ENCODE measurements around the gene PLPP2. TPM values are rescaled to one million over a fixed set of nuclear protein-coding genes. Genes with fewer than 3 reads are reported as not detected.

The PLPP2 gene
- polyA plus RNA-seq, 1 donor from 2014 or later: 2.1 TPM

DNA sequence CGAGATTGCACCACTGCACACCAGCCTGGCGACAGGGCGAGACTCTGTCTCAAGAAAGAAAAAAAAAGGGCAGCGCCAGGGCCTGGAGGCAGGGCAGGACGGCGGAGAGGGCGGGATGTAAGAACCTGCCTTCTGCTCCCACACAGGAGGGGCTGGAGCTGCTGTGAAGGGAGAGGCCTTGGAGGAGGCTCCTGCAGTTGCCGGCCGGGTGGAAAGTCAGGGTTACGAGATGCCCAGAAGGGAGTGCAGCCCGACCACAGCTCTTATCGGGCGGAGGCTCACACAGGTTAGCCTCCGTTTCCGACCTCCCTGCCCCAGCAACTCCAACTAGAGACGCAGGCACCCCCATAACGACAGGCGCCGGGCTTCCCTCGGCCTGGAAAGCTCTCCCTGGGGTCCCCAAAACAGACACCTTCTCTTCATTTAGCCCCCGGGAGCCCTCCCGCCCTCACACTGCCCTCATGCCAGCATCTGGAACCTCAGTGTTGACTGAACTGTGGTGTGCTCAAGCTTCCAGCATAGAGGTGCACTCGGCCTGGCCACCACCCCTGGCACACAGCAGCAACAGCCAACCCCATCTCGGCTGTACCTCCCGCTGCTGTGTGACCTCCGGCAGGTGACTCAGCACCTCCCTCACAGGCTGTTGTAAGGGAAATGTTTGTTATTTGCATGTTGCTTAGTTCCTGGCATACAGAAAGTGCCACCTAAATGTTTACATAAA is 1.4 kb downstream of the PLPP2 start:
- Histone ChIP-seq H3K79me2 (replicated peaks; ENCODE audit: insufficient read depth, low read length) (no peaks in the 10 kb centered on the region), H2AFZ (ENCODE audit: low read depth, low read length) (no peak overlapping the region), H3K36me3 (ENCODE audit: insufficient read depth, low read length) (no peaks in the 10 kb centered on the region), H3K9ac (ENCODE audit: low read length) (no peak overlapping the region), H3K9me2 (ENCODE audit: insufficient read depth, low read length) (no peaks in the 10 kb centered on the region), H3K4me3 (ENCODE audit: low read length) (no peak overlapping the region), H3F3A (ENCODE audit: insufficient read depth, low read length, poor library complexity, severe bottlenecking) (no peaks in the 10 kb centered on the region), H3K27ac (ENCODE audit: low read length) (no peak overlapping the region), H3K4me2 (ENCODE audit: low read length) (no peak overlapping the region), H3K9me3 (ENCODE audit: low read length) (no peaks in the 10 kb centered on the region), H3K27me3 (ENCODE audit: insufficient read depth, low read depth, low read length) (peaks cover 52% of the 10 kb centered on the region), H4K20me1 (ENCODE audit: insufficient read depth) (no peaks in the 10 kb centered on the region)
- TF ChIP-seq SMC3 (conservative IDR thresholded peaks at IDR 0.05; ENCODE audit: poor library complexity) (no peak), RAD21 (conservative IDR thresholded peaks at IDR 0.05) (no peak), MXI1 (conservative IDR thresholded peaks at IDR 0.05; ENCODE audit: poor library complexity, severe bottlenecking) (no peak), POLR2AphosphoS5 (IDR thresholded peaks at IDR 0.05) (no peak), TAF1 (IDR thresholded peaks at IDR 0.05; ENCODE audit: low read depth) (no peak), EP300 (conservative IDR thresholded peaks at IDR 0.05; ENCODE audit: poor library complexity, severe bottlenecking) (no peak)
- TF ChIP-seq, protein P1, sequence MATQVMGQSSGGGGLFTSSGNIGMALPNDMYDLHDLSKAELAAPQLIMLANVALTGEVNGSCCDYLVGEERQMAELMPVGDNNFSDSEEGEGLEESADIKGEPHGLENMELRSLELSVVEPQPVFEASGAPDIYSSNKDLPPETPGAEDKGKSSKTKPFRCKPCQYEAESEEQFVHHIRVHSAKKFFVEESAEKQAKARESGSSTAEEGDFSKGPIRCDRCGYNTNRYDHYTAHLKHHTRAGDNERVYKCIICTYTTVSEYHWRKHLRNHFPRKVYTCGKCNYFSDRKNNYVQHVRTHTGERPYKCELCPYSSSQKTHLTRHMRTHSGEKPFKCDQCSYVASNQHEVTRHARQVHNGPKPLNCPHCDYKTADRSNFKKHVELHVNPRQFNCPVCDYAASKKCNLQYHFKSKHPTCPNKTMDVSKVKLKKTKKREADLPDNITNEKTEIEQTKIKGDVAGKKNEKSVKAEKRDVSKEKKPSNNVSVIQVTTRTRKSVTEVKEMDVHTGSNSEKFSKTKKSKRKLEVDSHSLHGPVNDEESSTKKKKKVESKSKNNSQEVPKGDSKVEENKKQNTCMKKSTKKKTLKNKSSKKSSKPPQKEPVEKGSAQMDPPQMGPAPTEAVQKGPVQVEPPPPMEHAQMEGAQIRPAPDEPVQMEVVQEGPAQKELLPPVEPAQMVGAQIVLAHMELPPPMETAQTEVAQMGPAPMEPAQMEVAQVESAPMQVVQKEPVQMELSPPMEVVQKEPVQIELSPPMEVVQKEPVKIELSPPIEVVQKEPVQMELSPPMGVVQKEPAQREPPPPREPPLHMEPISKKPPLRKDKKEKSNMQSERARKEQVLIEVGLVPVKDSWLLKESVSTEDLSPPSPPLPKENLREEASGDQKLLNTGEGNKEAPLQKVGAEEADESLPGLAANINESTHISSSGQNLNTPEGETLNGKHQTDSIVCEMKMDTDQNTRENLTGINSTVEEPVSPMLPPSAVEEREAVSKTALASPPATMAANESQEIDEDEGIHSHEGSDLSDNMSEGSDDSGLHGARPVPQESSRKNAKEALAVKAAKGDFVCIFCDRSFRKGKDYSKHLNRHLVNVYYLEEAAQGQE (IDR thresholded peaks at IDR 0.05; ENCODE audit: borderline replicate concordance): no peak

DNA sequence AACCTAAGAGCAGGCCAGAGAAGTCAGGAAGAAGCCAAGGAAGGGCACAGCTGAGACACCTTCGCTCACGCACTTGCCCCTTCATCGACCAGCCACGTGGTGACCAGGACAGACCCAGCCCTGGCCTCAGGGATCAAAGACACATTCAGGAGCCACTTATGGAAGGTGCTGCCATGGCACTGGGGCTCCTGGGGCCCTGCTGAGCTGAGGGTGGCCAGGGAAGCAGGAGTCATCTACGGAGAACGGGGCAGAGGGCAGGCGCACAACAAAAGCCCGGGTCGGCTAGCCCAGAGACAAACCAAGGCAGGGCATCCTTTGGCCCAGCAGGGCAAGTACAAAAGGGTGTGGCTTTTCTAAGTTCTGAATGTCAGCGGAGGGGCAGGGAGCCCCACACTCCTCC is 2.3 kb downstream of the PLPP2 start:
- no peaks in the 10 kb centered on the region for H4K20me1 ChIP-seq (ENCODE audit: insufficient read depth)
- no peaks in the 10 kb centered on the region for H3F3A ChIP-seq (ENCODE audit: insufficient read depth, low read length, poor library complexity, severe bottlenecking)
- H3K4me3 ChIP-seq (ENCODE audit: low read length): no peak overlapping the region
- no peak overlapping the region for H3K9ac ChIP-seq (ENCODE audit: low read length)
- no peak overlapping the region for H2AFZ ChIP-seq (ENCODE audit: low read depth, low read length)
- TF ChIP-seq EP300 (conservative IDR thresholded peaks at IDR 0.05; ENCODE audit: poor library complexity, severe bottlenecking) (no peak), RAD21 (conservative IDR thresholded peaks at IDR 0.05) (no peak), SMC3 (conservative IDR thresholded peaks at IDR 0.05; ENCODE audit: poor library complexity) (no peak), EZH2 (IDR thresholded peaks at IDR 0.05; ENCODE audit: borderline replicate concordance, insufficient read depth, low read length, poor library complexity, severe bottlenecking) (no peak), MXI1 (conservative IDR thresholded peaks at IDR 0.05; ENCODE audit: poor library complexity, severe bottlenecking) (no peak)
- TF ChIP-seq, protein P2, sequence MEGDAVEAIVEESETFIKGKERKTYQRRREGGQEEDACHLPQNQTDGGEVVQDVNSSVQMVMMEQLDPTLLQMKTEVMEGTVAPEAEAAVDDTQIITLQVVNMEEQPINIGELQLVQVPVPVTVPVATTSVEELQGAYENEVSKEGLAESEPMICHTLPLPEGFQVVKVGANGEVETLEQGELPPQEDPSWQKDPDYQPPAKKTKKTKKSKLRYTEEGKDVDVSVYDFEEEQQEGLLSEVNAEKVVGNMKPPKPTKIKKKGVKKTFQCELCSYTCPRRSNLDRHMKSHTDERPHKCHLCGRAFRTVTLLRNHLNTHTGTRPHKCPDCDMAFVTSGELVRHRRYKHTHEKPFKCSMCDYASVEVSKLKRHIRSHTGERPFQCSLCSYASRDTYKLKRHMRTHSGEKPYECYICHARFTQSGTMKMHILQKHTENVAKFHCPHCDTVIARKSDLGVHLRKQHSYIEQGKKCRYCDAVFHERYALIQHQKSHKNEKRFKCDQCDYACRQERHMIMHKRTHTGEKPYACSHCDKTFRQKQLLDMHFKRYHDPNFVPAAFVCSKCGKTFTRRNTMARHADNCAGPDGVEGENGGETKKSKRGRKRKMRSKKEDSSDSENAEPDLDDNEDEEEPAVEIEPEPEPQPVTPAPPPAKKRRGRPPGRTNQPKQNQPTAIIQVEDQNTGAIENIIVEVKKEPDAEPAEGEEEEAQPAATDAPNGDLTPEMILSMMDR (IDR thresholded peaks at IDR 0.05; ENCODE audit: poor library complexity, severe bottlenecking): no peak
- TF ChIP-seq, protein P1 (IDR thresholded peaks at IDR 0.05; ENCODE audit: borderline replicate concordance): no peak
- H3K9me2 ChIP-seq (ENCODE audit: insufficient read depth, low read length): no peaks in the 10 kb centered on the region
- no peaks in the 10 kb centered on the region for H3K36me3 ChIP-seq (ENCODE audit: insufficient read depth, low read length)
- H3K4me2 ChIP-seq (ENCODE audit: low read length): no peak overlapping the region
- H3K27ac ChIP-seq (ENCODE audit: low read length): no peak overlapping the region
- no peaks in the 10 kb centered on the region for H3K9me3 ChIP-seq (ENCODE audit: low read length)
- H3K27me3 ChIP-seq (ENCODE audit: insufficient read depth, low read depth, low read length): peaks cover 44% of the 10 kb centered on the region
- H3K79me2 ChIP-seq (replicated peaks; ENCODE audit: insufficient read depth, low read length): no peaks in the 10 kb centered on the region
